GM18870 (cell line): ENCODE measurements around the gene CA12.

Experiments used
- ATAC-seq: cut with Tn5 transposase; IDR thresholded peaks from one replicate; pipeline ENCODE4 v1.9.1; 2021; ENCODE audit warnings: moderate library complexity; ENCODE audit not compliant: unreplicated experiment

Gene CA12

GRCh38 chr15:63379492-63380150 lies 2.0 kb downstream of the CA12 start:
- ATAC-seq, result no peak

GRCh38 chr15:63378946-63379345 lies 2.7 kb downstream of the CA12 start:
- no peak for ATAC-seq

- no peak for ATAC-seq
Observed at GRCh38 chr15:63374686-63375520, 6.7 kb downstream of the CA12 start.

DNA sequence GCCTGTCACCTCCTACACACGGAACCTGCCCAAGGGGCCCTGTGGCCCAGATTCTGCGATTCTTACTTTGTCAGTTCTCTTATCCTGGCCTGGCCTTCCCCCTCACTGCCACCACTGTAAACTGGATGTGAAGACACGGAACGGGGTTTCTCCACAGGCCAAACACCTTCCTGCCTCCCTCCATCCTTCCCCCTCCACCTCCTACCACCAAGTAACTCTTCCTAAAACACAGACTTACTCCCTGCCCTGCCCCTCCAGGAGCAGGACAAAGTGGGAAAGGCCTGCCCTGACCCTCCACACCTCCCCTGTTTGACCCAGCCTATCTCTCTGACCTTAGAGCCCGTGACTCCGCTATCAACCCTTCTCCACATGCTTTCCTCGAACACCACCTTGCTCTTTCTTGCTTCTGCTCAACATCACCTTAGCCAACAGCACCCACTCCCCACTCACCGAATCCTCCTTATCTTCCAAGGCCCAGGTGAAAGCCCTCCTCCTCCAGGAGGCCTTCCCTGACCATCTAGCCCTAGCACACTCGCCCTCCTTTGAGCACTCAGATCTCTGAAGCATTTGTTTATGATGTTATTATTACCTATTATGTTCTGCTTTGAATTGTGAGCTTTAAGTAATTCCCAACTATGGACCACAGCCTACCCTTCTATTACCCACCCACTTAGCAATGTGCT lies 7.6 kb downstream of the CA12 start:
- ATAC-seq, result no peak

- ATAC-seq, result no peak
Observed at GRCh38 chr15:63373330-63373729, 8.3 kb downstream of the CA12 start.

DNA sequence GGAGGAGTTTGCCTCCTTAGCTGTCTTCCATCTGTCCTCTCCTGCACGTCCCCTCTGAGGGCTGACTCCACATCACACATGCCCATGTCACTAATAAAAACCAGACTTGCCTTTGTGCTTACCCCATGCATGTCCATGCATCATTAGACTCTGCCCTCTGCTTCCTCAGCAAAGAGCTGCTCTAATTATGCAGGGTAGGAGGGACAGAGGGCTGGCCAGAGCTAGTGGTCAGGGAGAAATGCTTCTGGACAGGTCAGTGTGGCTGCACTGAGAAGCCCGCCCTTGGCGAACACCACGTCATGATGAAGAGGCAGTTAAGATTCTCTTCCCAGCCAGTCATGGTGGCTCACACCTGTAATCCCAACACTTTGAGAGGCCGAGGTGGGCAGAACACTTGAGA lies 8.9 kb downstream of the CA12 start:
- no peak for ATAC-seq

DNA sequence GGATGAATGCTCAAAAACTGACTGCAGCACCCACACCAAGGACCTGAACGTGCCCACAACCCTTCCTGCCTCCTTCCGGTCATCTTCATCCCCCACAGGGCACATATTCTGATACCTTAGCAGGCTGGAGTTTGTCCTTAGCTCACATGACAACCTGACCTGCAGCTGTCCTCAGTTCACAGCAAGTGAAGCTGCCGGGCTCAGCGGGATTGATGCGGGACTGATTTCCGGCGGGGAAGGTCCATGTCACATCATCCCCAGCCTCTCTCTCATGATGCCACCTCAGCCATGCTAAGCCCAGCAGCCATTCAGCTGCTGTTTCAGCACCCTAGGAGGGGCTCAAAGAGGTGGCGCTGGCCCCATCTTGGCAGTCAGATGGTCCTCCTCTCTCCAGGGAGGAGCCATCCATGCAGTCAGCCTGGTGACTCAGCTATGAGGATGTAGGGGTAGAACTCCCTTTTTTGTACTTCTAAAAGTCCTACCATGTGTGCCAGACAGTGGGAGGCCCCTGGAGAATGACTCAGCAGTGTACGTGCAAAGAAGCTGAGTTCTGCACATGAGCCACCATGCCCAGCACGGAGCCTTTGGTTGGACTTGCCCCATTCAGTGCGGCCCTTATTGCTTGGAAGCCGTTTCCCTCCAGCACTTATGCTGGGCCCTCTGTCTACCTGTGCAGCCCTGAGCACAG lies 9.5 kb downstream of the CA12 start:
- ATAC-seq, result no peak

DNA sequence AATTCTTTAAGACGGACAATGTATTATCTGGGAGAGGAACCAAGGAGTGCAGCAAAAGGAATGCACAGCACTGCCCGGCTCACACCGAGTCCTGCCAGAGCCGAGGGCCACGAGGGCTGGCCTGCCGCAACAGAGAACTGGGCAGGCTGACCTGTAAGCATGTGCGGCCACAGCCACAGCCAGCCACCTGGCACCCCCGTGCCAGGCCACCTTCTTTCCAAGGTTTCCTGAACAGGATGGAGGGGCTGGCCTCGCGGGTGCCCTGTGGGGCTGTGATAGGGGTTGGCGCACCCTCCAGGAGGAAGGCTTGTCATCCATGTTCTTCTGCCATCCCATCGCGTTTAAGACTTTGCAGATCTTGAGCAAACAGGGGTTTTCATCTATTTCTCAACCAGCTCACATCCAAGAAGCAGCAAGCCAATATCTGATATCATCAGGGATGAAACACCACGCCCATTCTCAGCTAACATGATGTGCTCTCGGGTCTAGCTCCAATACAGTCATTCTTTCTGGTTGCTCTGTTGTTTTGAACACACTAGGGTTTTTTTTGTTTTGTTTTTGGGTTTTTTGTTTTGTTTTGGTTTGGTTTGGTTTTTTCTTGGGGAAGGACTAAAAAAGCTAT lies 10.2 kb downstream of the CA12 start:
- no peak for ATAC-seq

- ATAC-seq, result no peak
Observed at GRCh38 chr15:63370764-63371163, 10.9 kb downstream of the CA12 start.

DNA sequence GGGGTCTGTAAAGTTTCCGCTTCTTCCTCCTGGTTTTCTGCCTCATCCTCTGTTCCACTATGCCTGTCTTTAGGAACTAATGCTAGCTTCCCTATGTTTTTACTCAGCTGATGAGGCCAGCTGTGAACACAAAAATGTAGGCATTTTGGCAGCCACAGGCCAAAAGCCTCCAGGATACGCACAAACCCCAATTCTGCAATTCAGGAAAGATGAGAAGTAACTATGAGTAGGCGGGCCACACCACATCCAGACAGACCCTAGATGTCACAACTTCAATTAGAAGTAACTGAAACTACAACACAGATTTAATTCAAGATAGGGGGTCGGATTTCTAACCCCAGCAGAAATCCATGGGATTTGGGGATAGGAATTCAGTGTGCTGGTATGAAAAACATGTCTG lies 11.9 kb downstream of the CA12 start:
- no peak for ATAC-seq

DNA sequence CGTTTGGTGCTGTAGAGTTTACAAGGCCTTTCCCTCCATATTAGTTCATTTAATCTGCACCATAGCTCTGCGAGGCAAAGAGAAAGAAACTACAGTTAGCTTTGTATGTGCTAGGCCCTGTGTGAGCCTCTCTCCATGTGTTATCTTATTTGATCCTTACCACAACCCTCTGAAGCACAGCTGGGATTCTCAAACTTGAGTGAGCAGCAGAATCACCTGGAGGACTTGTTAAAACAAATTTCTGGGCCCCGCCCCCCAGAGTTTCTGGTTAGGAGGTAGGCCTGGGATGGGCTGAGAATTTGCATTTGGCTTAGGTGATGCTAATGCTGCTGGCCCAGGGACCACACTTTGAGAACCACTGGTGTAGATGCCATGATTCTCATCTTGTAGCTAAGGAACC lies 12.3 kb downstream of the CA12 start:
- ATAC-seq, result no peak

DNA sequence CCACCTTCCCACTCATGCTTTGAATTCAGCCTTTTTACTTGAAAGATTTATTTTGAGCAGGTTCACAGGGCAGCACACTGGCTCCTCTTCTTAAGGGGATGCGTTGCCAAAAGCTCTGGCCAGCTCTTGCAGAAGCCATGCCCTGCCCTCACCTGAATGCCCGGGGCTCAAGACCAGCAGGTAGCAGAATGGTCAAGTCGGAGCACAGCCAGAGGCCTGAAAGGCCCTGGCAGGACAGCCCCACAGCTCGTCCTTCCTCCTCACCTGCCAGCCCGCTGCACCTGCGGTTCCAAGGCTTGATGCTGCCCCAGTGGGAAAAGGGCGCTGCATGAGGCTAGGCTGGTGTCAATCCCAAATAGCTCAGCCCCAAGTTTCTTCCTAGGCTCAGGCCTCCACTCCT lies 13.1 kb downstream of the CA12 start:
- ATAC-seq, result no peak

DNA sequence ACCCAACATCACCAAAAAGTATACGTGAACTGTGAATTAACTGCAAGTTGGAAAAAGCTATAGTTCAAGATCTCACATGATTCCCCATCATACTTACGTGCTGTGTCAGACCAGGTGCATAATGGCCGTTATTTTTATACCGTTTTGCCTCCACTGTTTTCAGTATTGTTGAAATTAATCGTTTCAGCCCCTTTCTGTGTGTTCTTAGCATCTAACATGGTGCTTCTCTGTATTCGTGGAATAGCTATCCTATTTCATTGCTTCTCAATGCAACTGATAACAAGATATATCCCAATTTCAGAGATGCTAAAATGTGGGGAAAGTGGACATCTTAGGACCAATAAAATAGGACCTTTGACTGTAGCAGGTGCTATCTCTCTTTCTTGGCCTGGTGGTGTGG lies 13.7 kb downstream of the CA12 start:
- ATAC-seq, result no peak

- ATAC-seq, result no peak
Observed at GRCh38 chr15:63367390-63367789, 14.3 kb downstream of the CA12 start.

- ATAC-seq, result no peak
Observed at GRCh38 chr15:63366451-63366850, 15.2 kb downstream of the CA12 start.

GRCh38 chr15:63365273-63365680 lies 16.4 kb downstream of the CA12 start:
- no peak for ATAC-seq

- ATAC-seq, result no peak
Observed at GRCh38 chr15:63364399-63365272, 17.0 kb downstream of the CA12 start.

GRCh38 chr15:63363292-63363691 lies 18.4 kb downstream of the CA12 start:
- ATAC-seq, result no peak

GRCh38 chr15:63362885-63363284 lies 18.8 kb downstream of the CA12 start:
- no peak for ATAC-seq

GRCh38 chr15:63362196-63362595 lies 19.4 kb downstream of the CA12 start:
- no peak for ATAC-seq
